ENCODE results near the gene AKAP6. TPM values are rescaled to one million over a fixed set of nuclear protein-coding genes. Genes with fewer than 3 reads are reported as not detected.

The AKAP6 gene
- total and polyA plus RNA-seq, 2 experiments from 2014 or later: 9.2 to 21.8 TPM

DNA sequence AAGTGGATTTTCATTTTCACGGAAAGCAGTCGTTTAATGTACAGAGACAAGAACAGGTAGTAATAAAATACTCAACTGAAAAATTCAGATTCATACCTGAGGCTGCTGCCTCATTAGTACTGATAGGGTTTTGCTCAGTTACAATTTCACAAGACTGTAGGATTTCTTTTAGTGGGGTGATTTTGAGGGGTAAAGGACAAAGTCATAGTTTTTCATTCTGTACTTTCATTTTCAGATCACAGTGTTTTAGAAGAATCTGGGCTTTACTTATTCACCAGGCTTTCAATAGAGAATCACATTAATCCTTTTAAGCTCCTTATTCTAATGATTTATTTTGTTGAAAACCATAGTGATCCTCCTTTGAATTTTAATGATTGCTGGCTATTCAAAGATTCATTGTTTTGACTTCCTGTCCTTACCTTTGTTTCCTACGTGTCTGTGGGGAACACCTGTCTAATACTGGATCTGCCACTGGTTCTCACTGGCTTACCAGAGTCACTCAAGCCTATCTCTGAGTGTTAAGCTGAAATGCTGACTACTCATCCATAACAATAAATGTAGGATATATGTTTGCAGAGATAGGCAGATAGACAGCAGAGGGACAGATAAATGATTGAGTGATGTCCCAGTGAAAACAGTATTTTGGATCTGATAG lies 365.8 kb downstream of the AKAP6 start:
- Histone ChIP-seq H3K4me1 (ENCODE audit: low read depth) (no peaks in the 10 kb centered on the region), H3K36me3 (no peaks in the 10 kb centered on the region), H3K27ac (no peak overlapping the region), H3K27me3 (no peaks in the 10 kb centered on the region), H3K9me3 (ENCODE audit: low read depth) (no peaks in the 10 kb centered on the region), H3K4me3 (no peak overlapping the region)
- DNase-seq (ENCODE audit: low read depth in 1 of 2, low spot score in 1 of 2): no peak
- no peak for TF ChIP-seq CTCF (IDR thresholded peaks at IDR 0.05; ENCODE audit: low read depth, low read length)

DNA sequence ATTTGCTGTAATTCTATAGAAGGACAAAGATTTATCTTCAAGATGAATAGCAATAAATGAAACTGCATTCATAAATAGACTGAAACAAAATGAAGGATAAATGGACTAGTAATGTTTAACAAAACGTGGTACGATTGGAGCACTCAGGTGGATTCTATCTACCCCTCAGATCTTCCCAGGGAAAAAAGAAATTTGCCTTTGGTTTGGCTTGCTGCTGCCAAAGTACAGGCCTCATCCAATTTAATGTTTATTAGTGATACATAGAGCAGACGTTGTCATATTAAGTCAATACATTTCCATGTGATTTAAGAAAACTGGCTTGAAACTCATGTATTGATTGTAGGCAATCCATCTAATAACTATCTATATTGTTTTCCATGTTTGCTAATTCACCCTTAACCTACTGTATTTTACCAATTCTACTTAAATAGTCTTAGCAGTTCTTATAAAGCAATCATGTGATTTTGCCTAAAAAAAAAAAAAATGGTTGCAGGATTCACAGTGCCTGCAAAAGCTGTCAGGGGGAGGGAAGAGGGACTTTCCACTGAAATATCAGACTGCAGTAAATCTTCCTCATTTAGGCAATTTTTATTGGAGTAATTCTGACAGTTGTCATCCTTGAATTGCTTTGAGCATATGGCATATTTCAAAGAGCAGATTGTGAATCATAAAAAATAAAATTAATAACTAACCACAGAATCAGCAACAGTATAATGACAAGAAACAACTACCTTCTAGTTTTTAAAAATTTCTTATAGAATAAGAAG lies 367.4 kb downstream of the AKAP6 start:
- no peak for TF ChIP-seq CTCF (IDR thresholded peaks at IDR 0.05; ENCODE audit: low read depth, low read length)
- H3K36me3 ChIP-seq: no peaks in the 10 kb centered on the region
- no peak for DNase-seq (ENCODE audit: low read depth in 1 of 2, low spot score in 1 of 2)
- H3K4me3 ChIP-seq: no peak overlapping the region
- H3K27me3 ChIP-seq: no peaks in the 10 kb centered on the region
- H3K9me3 ChIP-seq (ENCODE audit: low read depth): no peaks in the 10 kb centered on the region
- H3K4me1 ChIP-seq (ENCODE audit: low read depth): no peaks in the 10 kb centered on the region
- H3K27ac ChIP-seq: no peak overlapping the region

DNA sequence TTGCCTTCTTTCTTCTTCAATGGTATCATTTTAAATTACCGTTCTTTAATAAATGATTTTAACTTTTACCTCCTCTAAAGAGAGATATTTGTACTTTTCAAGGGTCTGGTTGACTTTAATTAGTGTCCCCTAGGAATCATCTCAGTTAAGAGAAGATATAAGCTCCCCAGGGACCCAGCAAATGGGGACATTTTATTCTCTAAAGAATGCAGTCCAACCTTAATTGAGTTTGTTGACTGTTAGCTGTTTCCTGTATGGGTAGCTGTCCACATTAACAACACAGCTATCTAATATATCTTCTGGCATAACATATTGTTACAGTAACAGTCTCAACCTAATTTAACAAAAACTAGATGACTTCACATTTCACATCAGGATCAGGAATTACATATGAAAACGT lies 368.0 kb downstream of the AKAP6 start:
- no peaks in the 10 kb centered on the region for H3K36me3 ChIP-seq
- peaks cover 2% of the 10 kb centered on the region for H3K4me1 ChIP-seq (ENCODE audit: low read depth)
- DNase-seq (ENCODE audit: low read depth in 1 of 2, low spot score in 1 of 2): no peak
- H3K27ac ChIP-seq: no peak overlapping the region
- no peak for TF ChIP-seq CTCF (IDR thresholded peaks at IDR 0.05; ENCODE audit: low read depth, low read length)
- H3K27me3 ChIP-seq: no peaks in the 10 kb centered on the region
- H3K9me3 ChIP-seq (ENCODE audit: low read depth): no peaks in the 10 kb centered on the region
- H3K4me3 ChIP-seq: no peak overlapping the region

DNA sequence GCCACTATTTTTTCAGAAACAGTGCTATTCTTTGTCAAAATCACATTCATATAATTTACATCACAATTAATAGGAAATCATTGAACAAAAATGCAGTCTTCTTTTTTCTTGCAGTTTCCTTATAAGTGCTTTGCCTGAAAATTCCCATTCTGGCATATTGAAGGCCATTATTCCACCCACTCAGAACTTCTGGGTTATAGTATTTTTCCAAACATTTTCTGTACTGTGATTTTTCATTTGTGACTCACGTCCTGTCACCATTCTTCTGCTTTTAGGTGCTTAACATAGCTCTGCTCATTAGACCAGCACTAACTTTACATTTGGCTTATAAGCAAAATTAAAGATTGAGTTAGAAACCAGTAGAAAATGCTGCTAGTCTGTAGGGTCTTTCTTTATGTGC lies 368.6 kb downstream of the AKAP6 start:
- Histone ChIP-seq H3K36me3 (no peaks in the 10 kb centered on the region), H3K4me3 (no peak overlapping the region), H3K27ac (no peak overlapping the region), H3K4me1 (ENCODE audit: low read depth) (peaks cover 8% of the 10 kb centered on the region), H3K27me3 (no peaks in the 10 kb centered on the region), H3K9me3 (ENCODE audit: low read depth) (no peaks in the 10 kb centered on the region)
- no peak for TF ChIP-seq CTCF (IDR thresholded peaks at IDR 0.05; ENCODE audit: low read depth, low read length)
- DNase-seq (ENCODE audit: low read depth in 1 of 2, low spot score in 1 of 2): peak in 1 of 2 donors; percentile 26

DNA sequence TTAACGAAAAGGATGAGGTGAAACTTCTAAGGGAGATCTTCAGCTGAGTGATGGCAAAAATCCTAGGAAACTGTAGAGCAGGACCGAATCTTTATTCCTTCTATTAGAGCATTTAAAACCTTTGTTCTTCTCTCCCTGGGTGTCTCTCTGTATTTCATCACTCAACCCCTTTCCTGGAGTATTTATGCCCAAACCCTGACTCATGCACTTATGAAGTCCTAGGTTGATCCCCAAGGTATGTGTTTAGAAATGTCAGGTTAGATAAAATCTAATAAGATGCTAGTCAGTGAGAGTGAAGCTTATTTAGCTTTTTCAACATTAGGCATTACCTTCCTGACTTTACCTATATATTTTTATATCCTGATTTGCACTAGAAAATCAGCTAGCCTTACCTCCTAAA lies 369.7 kb downstream of the AKAP6 start:
- Histone ChIP-seq H3K27ac (no peak overlapping the region), H3K27me3 (no peaks in the 10 kb centered on the region), H3K4me3 (no peak overlapping the region), H3K4me1 (ENCODE audit: low read depth) (peaks cover 9% of the 10 kb centered on the region), H3K36me3 (no peaks in the 10 kb centered on the region), H3K9me3 (ENCODE audit: low read depth) (no peaks in the 10 kb centered on the region)
- no peak for TF ChIP-seq CTCF (IDR thresholded peaks at IDR 0.05; ENCODE audit: low read depth, low read length)
- no peak for DNase-seq (ENCODE audit: low read depth in 1 of 2, low spot score in 1 of 2)
